Measurements from ENCODE around the gene HOOK2. TPM values are rescaled to one million over a fixed set of nuclear protein-coding genes. Genes with fewer than 3 reads are reported as not detected.

The HOOK2 gene
- total and polyA plus RNA-seq, 2 of the 4 experiments (the other 2 are of a cell fraction): 7.5 to 21.6 TPM

DNA sequence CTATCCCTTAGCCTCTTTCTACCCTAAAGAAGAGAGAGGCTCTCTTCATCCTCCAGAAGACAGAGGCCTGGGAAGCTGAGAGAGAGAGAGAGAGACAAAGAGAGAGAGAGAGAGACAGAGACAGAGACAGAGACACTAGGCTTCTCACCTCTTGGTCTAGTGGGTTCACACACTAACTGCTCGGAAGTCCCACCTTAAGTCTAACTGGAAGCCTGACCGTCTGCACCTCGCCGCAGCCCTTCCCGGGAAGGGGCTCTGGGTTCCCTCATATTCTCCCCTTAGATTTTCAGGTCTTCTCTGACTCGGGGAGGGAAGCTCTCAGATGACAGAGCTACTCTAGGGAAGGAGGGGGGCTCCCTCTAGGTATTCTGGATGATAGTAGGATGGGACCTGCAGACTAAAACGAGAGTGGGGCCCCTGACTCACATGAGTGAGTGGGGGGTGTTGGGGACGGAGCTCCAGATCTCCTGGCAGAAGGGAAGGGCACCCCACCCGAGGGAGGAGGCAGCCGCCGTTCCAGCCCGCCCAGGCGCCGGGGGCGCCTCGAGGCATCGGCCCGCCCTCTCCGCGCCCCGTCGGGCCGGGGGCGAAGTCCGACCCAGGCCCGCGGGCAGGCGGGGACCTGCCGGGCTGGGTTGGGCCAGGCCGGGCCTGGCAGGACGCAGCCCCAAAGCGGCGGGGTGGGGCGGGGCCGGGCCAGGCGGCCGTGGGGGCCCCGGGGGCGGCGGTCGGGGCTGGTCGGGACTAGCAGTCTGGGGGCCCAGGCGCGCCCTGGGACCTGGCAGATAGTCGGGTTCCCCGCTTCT, 13.9 kb upstream of the HOOK2 start (continued):
- TF ChIP-seq, protein P1, sequence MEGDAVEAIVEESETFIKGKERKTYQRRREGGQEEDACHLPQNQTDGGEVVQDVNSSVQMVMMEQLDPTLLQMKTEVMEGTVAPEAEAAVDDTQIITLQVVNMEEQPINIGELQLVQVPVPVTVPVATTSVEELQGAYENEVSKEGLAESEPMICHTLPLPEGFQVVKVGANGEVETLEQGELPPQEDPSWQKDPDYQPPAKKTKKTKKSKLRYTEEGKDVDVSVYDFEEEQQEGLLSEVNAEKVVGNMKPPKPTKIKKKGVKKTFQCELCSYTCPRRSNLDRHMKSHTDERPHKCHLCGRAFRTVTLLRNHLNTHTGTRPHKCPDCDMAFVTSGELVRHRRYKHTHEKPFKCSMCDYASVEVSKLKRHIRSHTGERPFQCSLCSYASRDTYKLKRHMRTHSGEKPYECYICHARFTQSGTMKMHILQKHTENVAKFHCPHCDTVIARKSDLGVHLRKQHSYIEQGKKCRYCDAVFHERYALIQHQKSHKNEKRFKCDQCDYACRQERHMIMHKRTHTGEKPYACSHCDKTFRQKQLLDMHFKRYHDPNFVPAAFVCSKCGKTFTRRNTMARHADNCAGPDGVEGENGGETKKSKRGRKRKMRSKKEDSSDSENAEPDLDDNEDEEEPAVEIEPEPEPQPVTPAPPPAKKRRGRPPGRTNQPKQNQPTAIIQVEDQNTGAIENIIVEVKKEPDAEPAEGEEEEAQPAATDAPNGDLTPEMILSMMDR (conservative IDR thresholded peaks at IDR 0.05; ENCODE audit: low read depth, low read length): no peak
- no peak for TF ChIP-seq RFX5 (IDR thresholded peaks at IDR 0.05; ENCODE audit: low read depth, low read length)
